HG03135 (cell line): ENCODE measurements around the gene UGT2A3.

Experiments
- ATAC-seq: cut with Tn5 transposase; IDR thresholded peaks from one replicate; pipeline ENCODE4 v1.9.1; 2021; ENCODE audit warnings: mild to moderate bottlenecking, moderate library complexity; ENCODE audit not compliant: unreplicated experiment

UGT2A3 gene

GRCh38 chr4:68917016-68917415 is 34.6 kb downstream of the UGT2A3 start:
- ATAC-seq, result no peak

- no peak for ATAC-seq
These were observed 38.8 kb downstream of the UGT2A3 start for GRCh38 chr4:68912807-68913206.

- no peak for ATAC-seq
These were observed 42.2 kb downstream of the UGT2A3 start for GRCh38 chr4:68909385-68909784.

GRCh38 chr4:68907788-68908700 is 43.6 kb downstream of the UGT2A3 start:
- no peak for ATAC-seq

GRCh38 chr4:68907245-68907644 is 44.4 kb downstream of the UGT2A3 start:
- ATAC-seq, result no peak

- no peak for ATAC-seq
These were observed 44.8 kb downstream of the UGT2A3 start for GRCh38 chr4:68906780-68907137.

- ATAC-seq, result no peak
These were observed 45.4 kb downstream of the UGT2A3 start for GRCh38 chr4:68905939-68906779.

GRCh38 chr4:68905598-68905938 is 46.0 kb downstream of the UGT2A3 start:
- no peak for ATAC-seq

- ATAC-seq, result no peak
These were observed 46.8 kb downstream of the UGT2A3 start for GRCh38 chr4:68904786-68905185.

GRCh38 chr4:68896749-68897148 is 54.9 kb downstream of the UGT2A3 start:
- ATAC-seq, result no peak

- ATAC-seq, result no peak
These were observed 55.9 kb downstream of the UGT2A3 start for GRCh38 chr4:68895561-68896198.

GRCh38 chr4:68892861-68893260 is 58.7 kb downstream of the UGT2A3 start:
- no peak for ATAC-seq

- ATAC-seq, result no peak
These were observed 59.9 kb downstream of the UGT2A3 start for GRCh38 chr4:68891678-68892077.

- no peak for ATAC-seq
These were observed 66.1 kb downstream of the UGT2A3 start for GRCh38 chr4:68885545-68885944.

GRCh38 chr4:68883870-68884269 is 67.7 kb downstream of the UGT2A3 start:
- ATAC-seq, result no peak
